ENCODE measurements around the gene MAPK10.
A peak's percentile ranks its signal among the peaks of the same experiment; 100 is the strongest.

MAPK10 gene

GRCh38 chr4:86359944-86360478, at the start of gene MAPK10:
TSS of gene MAPK10 (minus strand) at chr4:86360053.
- DNase-seq = peak; percentile 49

DNA sequence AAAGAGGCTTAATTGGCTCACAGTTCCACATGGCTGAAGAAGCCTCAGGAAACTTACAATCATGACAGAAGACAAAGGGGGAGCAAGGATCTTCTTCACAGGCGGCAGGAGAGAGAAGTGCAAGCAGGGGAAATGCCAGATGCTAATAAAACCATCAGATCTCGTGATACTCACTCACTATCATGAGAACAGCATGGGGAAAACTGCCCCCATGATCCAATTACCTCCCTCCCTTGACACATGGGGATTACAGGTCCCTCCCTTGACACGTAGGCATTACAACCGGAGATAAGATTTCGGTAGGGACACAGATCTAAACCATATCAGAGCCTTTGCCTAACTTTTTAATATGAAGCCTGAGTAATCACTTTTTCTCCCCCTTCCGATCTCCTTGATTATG, 43.7 kb upstream of the MAPK10 start:
- DNase-seq = no peak

DNA sequence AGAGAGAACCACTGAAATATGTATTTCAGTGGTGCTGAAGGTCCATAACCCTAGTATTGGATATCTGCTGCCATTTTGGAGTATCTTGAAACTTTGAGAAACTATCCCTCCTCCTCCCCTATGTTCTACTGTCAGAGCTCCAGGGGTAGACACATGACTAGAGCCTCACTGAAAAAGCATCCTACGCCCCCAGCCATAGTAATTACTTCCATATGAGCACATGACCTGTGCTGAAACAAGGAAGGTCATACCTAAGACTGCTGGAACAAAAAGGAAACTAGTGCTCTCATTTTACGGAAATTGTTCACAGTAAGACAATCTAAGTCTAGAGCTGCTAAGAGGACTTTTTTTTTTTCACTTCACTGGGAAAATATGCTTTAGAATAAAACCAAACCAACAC, 42.0 kb upstream of the MAPK10 start:
- DNase-seq = no peak

DNA sequence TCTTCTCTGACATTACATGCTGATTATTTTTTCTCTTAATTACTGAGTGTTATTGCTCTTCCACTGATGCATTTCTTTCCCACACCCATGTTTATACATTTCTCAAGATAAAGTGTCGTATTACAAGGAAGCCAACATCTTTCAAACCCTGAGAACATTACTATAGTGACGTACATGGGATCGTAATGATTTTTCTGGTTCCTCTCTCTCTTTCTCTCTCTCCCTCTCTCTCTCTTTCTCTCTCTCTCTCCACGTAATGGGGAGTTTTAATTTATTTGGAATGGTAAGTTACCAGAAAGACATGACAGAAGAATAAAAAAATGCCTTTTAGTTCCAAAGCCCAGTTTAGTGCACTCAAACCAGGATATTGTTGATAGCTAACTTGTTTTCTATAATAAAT, 40.4 kb upstream of the MAPK10 start:
- DNase-seq = no peak

GRCh38 chr4:86398187-86398586, 38.3 kb upstream of the MAPK10 start:
- DNase-seq = no peak

DNA sequence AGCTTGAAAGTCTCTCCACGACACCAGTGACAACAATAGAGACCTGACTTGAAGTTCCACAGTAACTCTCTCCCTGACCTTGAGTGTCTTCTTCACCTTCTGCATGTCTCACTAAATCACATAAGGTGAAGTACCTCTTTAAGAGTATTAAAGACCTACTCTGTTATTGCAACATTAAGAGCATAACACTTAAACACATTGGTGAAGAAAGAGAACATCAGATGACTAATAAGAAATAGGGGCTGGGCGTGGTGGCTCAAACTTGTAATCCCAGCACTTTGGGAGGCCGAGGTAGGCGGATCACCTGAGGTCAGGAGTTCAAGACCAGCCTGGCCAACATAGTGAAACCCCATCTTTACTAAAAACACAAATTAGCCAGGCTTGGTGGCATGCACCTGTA, 33.9 kb upstream of the MAPK10 start:
- DNase-seq = no peak

DNA sequence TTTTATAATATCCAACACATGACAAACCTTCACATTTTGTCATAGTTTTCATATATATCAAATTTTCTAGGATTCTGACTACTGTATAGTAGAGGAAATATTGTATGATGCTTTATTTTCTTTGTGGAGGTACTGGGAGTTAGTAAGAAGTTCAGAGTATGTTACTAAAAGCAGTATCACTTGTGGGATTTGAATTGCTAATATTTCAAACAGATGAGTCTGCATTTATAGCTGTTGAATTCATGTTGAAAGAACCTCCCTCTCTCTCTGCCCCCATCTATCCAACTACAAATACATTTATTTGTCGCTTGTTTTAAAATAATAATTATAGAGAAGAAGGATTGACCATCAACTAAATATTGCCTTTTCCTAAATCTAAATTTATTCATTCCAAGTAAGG, 29.8 kb upstream of the MAPK10 start:
- DNase-seq = no peak

GRCh38 chr4:86388252-86388651, 28.4 kb upstream of the MAPK10 start:
- no peak for DNase-seq

DNA sequence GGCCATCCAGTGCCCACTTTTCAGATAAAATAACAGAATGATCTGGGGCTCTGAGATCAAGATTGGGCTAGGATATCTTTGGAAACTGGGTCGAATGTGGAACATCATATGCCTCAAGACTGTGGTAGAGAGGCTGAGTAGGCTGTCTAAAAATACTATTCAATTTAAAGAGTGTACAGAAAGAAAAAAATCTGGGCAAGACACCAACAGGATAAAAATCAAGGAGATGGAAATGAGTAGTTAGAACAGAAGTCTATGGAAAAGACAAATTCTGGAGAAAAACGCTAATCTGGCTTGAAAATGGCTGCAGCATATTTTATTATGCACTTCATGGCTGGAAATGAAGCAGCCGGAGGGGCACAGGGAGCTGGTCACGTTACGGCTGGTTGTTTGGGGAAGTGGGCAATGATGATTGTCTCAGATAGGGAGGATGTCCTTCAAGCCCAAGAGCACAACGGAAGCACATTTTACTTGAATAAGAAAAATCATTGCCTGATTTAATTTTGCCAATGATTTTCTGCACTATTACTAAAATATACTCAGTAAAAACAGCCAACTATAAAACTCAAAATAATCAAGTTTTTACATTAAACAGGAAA, 27.1 kb upstream of the MAPK10 start:
- no peak for DNase-seq

- no peak for DNase-seq
Measured at GRCh38 chr4:86386201-86386600, 26.3 kb upstream of the MAPK10 start.

DNA sequence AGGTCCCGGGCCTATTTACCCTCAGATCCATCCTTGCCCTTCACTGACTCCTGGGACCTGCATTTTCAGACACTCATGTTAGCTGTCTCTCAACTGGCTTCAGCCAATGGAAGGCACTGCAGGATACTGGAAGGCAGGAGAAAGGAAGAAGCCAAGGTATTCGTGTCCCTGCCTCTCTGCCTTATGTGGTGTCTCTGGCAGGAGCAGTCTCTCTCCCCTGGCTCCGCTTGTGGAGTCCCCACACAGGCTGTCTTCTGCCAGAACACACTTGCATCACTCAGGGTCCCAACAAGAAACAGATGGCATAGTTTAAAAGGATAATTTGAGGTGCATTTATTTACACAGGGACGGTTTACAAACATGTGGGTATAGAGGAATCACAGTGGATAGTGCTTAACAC, 21.6 kb upstream of the MAPK10 start:
- DNase-seq = no peak

DNA sequence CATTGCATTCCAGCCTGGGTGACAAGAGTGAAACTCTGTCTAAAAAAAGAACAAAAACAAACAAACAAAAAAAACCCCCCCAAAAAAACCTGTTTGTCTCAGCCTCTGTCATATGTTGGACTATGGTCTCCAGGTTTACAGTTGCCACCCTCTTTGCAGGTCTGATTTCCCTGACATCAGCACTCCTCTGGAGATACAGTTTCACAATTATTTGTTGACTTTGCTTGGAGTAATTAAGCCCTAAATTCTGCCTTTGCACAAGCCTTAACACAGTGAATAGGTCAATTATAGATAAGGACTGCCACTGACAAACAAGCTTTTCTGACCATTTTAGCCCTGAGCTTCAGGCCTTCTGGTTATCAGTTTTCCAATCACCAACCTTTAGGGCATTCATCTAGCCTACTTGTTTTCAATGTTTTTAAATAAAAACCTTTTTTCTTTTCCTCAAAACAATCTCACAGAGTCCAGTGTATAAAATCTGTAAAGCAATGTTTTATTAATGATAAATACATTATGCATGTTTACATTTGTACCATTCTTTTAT, 20.4 kb upstream of the MAPK10 start:
- no peak for DNase-seq

GRCh38 chr4:86376850-86377249, 17.0 kb upstream of the MAPK10 start:
- no peak for DNase-seq

GRCh38 chr4:86368433-86368832, 8.6 kb upstream of the MAPK10 start:
- DNase-seq = no peak

- DNase-seq = no peak
Measured at GRCh38 chr4:86367577-86367976, 7.7 kb upstream of the MAPK10 start.

DNA sequence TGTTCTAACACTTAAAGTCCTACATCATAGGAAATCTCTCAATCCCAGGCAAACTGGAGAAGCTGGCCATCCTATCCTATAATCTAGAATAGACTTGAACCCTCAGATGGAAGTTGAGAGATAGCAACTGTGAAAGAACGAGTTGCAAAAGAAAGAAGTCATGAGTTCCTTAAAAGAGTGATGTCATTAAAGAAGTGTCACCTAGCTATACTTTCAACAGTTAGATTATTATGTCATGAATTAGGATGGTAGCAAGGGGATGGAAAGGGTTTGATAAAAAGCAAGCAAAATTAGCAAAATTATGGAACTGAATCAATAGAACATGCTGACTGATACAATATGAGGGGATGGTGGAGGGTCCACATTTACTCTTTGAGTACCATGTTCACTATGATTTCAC, 7.1 kb upstream of the MAPK10 start:
- no peak for DNase-seq

- DNase-seq = no peak
Measured at GRCh38 chr4:86362510-86362909, 2.7 kb upstream of the MAPK10 start.

GRCh38 chr4:86358257-86358656, 1.6 kb downstream of the MAPK10 start:
- no peak for DNase-seq

DNA sequence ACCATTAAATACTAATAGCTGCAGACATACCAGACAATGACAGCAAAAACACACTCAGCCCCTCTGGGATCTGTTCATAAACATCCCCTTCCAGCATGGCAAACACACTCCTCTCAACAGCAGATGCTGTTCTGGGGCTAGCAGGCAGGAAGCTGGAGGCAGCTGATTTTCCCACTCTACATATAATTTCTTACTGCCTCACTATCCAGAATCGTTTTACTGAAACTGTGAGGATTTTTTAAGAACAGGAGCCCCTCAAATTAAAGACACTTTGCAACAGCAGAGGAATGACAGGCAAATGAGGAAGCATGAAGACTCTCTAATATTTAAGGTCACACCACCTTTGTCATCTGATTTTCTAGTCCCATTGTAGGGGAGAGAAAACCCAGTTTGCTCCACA, 2.2 kb downstream of the MAPK10 start:
- DNase-seq = no peak

- DNase-seq = no peak
Measured at GRCh38 chr4:86356425-86357210, 3.2 kb downstream of the MAPK10 start.

DNA sequence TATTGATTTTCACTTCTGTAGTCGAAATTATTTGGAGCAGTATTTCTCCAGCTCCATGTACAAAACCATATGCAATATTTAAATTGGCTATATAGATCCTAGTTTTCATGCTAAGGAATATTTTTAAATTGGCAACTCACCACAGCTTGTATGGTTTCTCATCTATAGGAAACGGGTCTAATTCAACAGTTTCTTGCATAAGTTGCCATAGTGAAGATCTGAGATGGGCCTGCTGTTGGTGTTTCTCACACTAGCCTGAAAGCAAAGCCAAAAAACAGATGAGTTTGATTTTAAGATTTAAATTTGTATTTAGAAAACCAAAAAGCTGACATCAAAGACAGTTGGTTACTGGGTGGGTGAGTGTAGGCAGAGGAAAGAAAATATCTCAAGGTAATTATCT, 5.5 kb downstream of the MAPK10 start:
- no peak for DNase-seq

- no peak for DNase-seq
Measured at GRCh38 chr4:86346320-86346719, 13.5 kb downstream of the MAPK10 start.

DNA sequence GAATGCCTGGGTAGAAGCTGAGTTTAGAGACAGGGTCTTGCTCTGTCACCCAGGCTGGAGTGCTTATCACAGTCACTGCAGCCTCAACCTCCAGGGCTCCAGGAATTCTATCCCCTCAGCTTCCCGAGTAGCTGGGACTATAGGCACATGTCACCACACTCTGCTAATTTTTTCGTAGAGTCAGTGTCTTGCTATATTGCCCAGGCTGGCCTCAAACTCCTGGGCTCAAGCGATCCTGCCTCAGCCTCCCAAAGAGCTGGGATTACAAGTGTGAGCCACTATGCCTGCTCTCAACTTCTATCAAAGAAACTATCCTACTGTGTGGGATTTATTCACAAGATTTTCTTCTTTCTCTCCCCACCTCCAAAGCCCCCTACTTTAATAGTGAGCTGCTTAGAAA, 15.7 kb downstream of the MAPK10 start:
- no peak for DNase-seq

GRCh38 chr4:86338989-86339388, 20.9 kb downstream of the MAPK10 start:
- DNase-seq = no peak
